Stimulated activated naive CD8-positive, alpha-beta T cell treated with anti-CD3 and anti-CD28 coated beads, Interleukin-15, Interleukin-2, amounts not matched to agents 100 ng/mL and 50 ng/mL, for 24 hours (primary cell): ENCODE measurements around the gene MBNL2.
"Not testable (repeated sequence)": the region's sequence is repeated elsewhere in the genome, so short reads cannot be mapped to it uniquely, and the experiment has no call there.

Experiments used
- H3K27ac Mint-ChIP-seq: one replicate; pipeline ENCODE4 v1.8.0; 2021; ENCODE audit warnings: mild to moderate bottlenecking, mixed read lengths
- H3K27me3 Mint-ChIP-seq: one replicate; pipeline ENCODE4 v1.8.0; 2021; ENCODE audit warnings: mixed read lengths
- H3K36me3 Mint-ChIP-seq: one replicate; pipeline ENCODE4 v1.8.0; 2021; ENCODE audit warnings: low read depth, mixed read lengths
- H3K4me1 Mint-ChIP-seq: one replicate; pipeline ENCODE4 v1.8.0; 2021; ENCODE audit warnings: low read depth, mixed read lengths
- H3K4me3 Mint-ChIP-seq: one replicate; pipeline ENCODE4 v1.8.0; 2021; ENCODE audit warnings: mild to moderate bottlenecking, mixed read lengths
- H3K9me3 Mint-ChIP-seq: one replicate; pipeline ENCODE4 v1.8.0; 2021; ENCODE audit warnings: mixed read lengths

The MBNL2 gene

DNA sequence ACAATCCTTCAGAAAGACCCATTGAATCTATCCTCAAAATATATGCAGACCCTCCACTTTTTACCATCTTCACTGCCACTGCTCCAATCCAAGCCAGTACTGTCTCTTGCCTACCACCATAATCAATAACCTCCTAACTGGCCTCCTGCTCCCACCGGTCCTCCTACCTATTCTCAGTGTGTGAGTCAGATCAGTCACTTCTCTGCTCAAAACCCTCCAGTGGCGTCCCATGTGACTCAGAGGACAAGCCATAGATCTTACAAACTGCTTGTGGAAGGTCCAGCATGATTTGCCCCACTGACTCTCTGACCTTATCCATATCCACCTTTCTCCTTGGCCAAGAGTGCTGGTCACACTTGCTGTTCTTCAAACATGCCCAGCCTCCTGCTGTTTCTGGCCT, 23.4 kb upstream of the MBNL2 start:
- Mint-ChIP-seq H3K9me3 (peaks cover 8% of the 10 kb centered on the region), H3K27ac (peak overlapping the region; percentile 9), H3K36me3 (no peaks in the 10 kb centered on the region), H3K4me1 (peaks cover 4% of the 10 kb centered on the region), H3K4me3 (no peak overlapping the region), H3K27me3 (peaks cover 22% of the 10 kb centered on the region)

- Mint-ChIP-seq H3K4me1 (peaks cover 4% of the 10 kb centered on the region), H3K27ac (no peak overlapping the region), H3K4me3 (no peak overlapping the region), H3K9me3 (peaks cover 8% of the 10 kb centered on the region), H3K27me3 (peaks cover 22% of the 10 kb centered on the region), H3K36me3 (no peaks in the 10 kb centered on the region)
Measured at GRCh38 chr13:97199451-97199850, 22.7 kb upstream of the MBNL2 start.

DNA sequence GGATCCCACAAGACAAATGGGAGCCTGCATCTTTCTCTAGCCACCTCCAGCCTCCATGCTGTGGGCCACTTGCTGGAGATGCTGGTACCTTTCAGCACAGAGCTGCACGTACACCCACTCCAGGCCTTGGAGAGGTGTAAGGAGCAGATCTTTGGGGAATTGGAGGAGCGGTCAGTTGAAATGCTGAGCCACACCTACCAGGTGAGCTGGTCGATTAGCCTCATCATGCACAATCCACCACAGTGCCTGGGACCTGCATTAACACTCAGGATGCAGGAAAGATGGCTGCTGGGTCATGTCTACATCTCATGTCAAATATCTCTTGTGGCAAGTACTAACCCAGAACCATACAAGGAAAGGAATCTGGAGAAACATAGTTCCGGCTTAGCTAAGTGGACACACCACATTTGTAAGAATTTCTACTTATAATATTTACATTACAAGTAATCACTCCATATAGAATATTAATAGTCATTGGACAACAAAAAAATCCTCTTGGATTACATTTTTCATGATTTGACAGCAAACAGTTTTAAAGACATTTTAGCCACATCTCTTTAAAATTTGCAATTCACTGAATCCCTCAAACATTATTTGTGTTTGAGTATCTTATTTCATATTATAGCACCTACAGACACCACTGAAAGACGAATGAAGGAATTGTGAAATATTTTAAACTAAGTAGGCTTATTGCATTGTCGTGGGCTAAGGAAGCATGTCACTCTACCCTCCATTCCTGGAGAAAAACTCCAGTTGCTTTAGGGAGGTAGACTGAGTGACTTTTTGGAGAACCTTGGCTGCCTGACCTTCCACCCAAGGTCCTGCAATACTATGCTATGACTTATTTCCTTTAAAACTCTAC, 21.8 kb upstream of the MBNL2 start:
- H3K4me1 Mint-ChIP-seq: peaks cover 4% of the 10 kb centered on the region
- H3K4me3 Mint-ChIP-seq: no peak overlapping the region
- no peak overlapping the region for H3K27ac Mint-ChIP-seq
- peaks cover 8% of the 10 kb centered on the region for H3K9me3 Mint-ChIP-seq
- no peaks in the 10 kb centered on the region for H3K36me3 Mint-ChIP-seq
- H3K27me3 Mint-ChIP-seq: peaks cover 22% of the 10 kb centered on the region

GRCh38 chr13:97202761-97203160, 19.4 kb upstream of the MBNL2 start:
- Mint-ChIP-seq H3K36me3 (no peaks in the 10 kb centered on the region), H3K27ac (no peak overlapping the region), H3K9me3 (peaks cover 8% of the 10 kb centered on the region), H3K4me3 (no peak overlapping the region), H3K27me3 (peaks cover 24% of the 10 kb centered on the region), H3K4me1 (peaks cover 4% of the 10 kb centered on the region)

- Mint-ChIP-seq H3K36me3 (no peaks in the 10 kb centered on the region), H3K27me3 (peaks cover 16% of the 10 kb centered on the region), H3K9me3 (no peaks in the 10 kb centered on the region), H3K4me1 (peaks cover 11% of the 10 kb centered on the region), H3K27ac (no peak overlapping the region), H3K4me3 (no peak overlapping the region)
Measured at GRCh38 chr13:97205465-97205864, 16.7 kb upstream of the MBNL2 start.

DNA sequence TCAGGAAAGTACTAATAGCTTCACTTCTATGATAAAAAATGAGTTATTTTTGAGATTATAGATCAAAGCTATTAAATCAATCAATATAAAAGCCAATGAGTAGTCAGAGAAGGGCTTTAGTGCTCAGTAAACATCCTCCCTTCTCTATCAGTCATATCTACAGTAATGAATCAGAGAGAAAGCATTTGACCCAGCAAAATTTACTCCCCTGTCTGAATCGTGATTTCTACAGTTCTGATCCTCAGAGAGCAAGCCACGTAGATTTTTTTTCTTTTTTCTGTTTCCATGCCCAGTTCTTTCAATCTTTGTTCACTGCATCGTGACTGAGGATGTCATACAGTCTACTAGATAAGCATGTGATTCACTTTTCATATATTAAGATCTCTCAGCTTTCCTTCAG, 16.2 kb upstream of the MBNL2 start:
- H3K27ac Mint-ChIP-seq: no peak overlapping the region
- H3K27me3 Mint-ChIP-seq: peaks cover 15% of the 10 kb centered on the region
- H3K4me1 Mint-ChIP-seq: peaks cover 16% of the 10 kb centered on the region
- no peaks in the 10 kb centered on the region for H3K9me3 Mint-ChIP-seq
- no peak overlapping the region for H3K4me3 Mint-ChIP-seq
- no peaks in the 10 kb centered on the region for H3K36me3 Mint-ChIP-seq

DNA sequence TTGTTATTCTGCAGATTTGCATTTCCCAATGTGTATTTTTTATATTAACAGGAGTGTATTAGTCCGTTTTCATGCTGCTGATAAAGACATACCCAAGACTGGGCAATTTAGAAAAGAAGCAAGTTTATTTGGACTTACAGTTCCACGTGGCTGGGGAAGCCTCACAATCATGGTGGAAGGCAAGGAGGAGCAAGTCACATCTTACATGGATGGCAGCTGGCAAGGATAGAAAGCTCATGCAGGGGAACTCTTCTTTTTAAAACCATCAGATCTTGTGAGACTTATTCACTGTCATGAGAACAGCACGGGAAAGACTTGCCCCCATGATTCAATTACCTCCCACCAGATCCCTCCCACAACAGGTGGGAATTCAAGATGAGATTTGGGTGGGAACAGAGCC, 14.9 kb upstream of the MBNL2 start:
- H3K9me3 Mint-ChIP-seq, H3K36me3 Mint-ChIP-seq, H3K4me3 Mint-ChIP-seq, H3K27ac Mint-ChIP-seq, H3K27me3 Mint-ChIP-seq: not testable (repeated sequence)
- peaks cover 20% of the 10 kb centered on the region for H3K4me1 Mint-ChIP-seq

DNA sequence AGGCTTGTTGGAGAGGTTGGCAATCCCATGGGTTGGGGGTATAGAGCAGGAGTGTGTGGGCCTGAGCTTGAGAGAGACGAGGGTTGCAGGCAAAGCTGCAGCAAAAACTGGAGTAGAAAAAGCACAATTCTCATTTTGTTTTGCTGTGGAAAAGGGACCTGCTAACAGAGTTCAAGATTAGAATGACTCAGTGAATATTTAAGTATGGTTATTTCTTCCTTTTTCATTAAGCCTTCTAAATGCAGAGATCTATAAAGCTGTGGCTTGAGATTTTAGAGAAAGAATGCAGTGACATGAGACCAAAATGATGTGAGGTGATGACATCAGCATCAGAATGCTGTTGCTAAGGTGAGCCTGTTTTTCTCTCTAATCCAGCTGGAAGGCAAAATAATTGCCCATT, 10.8 kb upstream of the MBNL2 start:
- no peak overlapping the region for H3K27ac Mint-ChIP-seq
- no peaks in the 10 kb centered on the region for H3K36me3 Mint-ChIP-seq
- H3K4me1 Mint-ChIP-seq: peaks cover 44% of the 10 kb centered on the region
- no peak overlapping the region for H3K4me3 Mint-ChIP-seq
- H3K27me3 Mint-ChIP-seq: peaks cover 2% of the 10 kb centered on the region
- H3K9me3 Mint-ChIP-seq: no peaks in the 10 kb centered on the region

DNA sequence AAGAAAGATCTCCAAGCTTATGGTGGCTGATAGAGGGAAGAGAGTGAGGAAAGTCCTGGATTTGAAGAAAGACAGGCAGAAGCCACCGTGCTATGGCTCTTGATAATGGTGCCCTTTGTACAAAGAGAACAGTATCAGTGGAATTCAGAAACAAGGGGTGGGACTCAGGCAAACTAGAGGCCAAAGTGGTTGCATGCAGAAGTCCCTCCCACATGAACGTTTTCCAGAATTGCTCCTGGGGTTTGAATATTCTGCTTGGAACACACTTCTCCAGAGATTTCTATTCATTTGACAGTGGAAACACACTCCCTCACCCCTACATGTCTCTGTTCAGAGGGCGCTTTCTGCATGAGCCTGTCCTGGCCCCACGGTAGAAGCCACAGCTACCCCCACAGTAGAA, 10.1 kb upstream of the MBNL2 start:
- no peak overlapping the region for H3K4me3 Mint-ChIP-seq
- no peaks in the 10 kb centered on the region for H3K36me3 Mint-ChIP-seq
- H3K27ac Mint-ChIP-seq: no peak overlapping the region
- H3K27me3 Mint-ChIP-seq: peaks cover 2% of the 10 kb centered on the region
- no peaks in the 10 kb centered on the region for H3K9me3 Mint-ChIP-seq
- peaks cover 44% of the 10 kb centered on the region for H3K4me1 Mint-ChIP-seq

GRCh38 chr13:97212601-97213040, 9.5 kb upstream of the MBNL2 start:
- Mint-ChIP-seq H3K27ac (peak overlapping the region; percentile 2), H3K4me1 (peaks cover 44% of the 10 kb centered on the region), H3K9me3 (no peaks in the 10 kb centered on the region), H3K4me3 (no peak overlapping the region), H3K36me3 (no peaks in the 10 kb centered on the region), H3K27me3 (peaks cover 2% of the 10 kb centered on the region)

DNA sequence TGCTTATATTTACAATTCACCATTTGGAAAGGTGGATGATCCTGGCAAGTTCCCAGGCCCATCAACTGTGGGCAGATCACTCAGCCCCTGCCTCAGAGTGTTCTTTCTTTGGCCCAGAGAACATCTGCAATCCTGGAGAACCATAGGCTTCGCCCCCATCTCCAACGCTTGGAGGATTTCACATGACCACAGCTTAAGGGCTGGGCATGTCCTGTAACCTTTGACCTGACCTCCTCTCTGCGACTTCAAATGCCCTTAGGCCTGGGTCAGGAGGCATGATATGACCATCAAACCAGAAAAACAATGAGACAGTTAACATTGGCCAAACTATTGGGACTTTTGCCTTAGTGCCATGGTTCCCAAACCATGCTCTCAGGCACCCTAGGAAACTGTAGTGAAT, 7.2 kb upstream of the MBNL2 start:
- H3K4me1 Mint-ChIP-seq: peaks cover 38% of the 10 kb centered on the region
- no peaks in the 10 kb centered on the region for H3K36me3 Mint-ChIP-seq
- H3K9me3 Mint-ChIP-seq: no peaks in the 10 kb centered on the region
- H3K27me3 Mint-ChIP-seq: no peaks in the 10 kb centered on the region
- no peak overlapping the region for H3K4me3 Mint-ChIP-seq
- H3K27ac Mint-ChIP-seq: no peak overlapping the region

- peaks cover 36% of the 10 kb centered on the region for H3K4me1 Mint-ChIP-seq
- no peak overlapping the region for H3K27ac Mint-ChIP-seq
- H3K4me3 Mint-ChIP-seq: no peak overlapping the region
- no peaks in the 10 kb centered on the region for H3K27me3 Mint-ChIP-seq
- H3K36me3 Mint-ChIP-seq: no peaks in the 10 kb centered on the region
- no peaks in the 10 kb centered on the region for H3K9me3 Mint-ChIP-seq
Measured at GRCh38 chr13:97215325-97215724, 6.8 kb upstream of the MBNL2 start.

GRCh38 chr13:97219226-97219625, 2.9 kb upstream of the MBNL2 start:
- H3K36me3 Mint-ChIP-seq: no peaks in the 10 kb centered on the region
- H3K4me1 Mint-ChIP-seq: peaks cover 35% of the 10 kb centered on the region
- no peak overlapping the region for H3K27ac Mint-ChIP-seq

GRCh38 chr13:97220151-97220900, 1.8 kb upstream of the MBNL2 start:
- no peaks in the 10 kb centered on the region for H3K9me3 Mint-ChIP-seq
- H3K27ac Mint-ChIP-seq: peak overlapping the region; percentile 38
- no peak overlapping the region for H3K4me3 Mint-ChIP-seq
- H3K27me3 Mint-ChIP-seq: no peaks in the 10 kb centered on the region
- H3K4me1 Mint-ChIP-seq: peaks cover 37% of the 10 kb centered on the region
- H3K36me3 Mint-ChIP-seq: no peaks in the 10 kb centered on the region

More at GRCh38 chr13:97219226-97219625, 2.9 kb upstream of the MBNL2 start:
- H3K9me3 Mint-ChIP-seq: no peaks in the 10 kb centered on the region
- no peaks in the 10 kb centered on the region for H3K27me3 Mint-ChIP-seq
- no peak overlapping the region for H3K4me3 Mint-ChIP-seq

DNA sequence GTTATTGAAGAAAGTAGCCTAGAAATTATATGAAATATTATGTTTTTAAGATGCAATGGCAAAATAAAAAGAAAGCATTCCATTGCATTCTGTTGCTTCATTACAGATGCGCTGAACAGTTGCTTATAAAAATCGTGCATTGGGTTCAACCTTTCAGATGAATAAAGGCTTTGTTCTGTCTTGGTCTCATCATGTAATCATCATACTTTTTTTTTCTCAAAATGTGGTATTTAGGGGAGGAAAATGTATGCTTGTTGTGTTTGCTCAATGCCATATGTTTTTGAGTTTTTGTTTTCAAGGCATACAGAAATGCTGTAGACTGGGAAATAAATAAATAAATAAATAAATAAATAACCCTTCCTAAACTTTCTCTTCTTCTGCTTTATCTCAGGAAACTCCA, 1.1 kb upstream of the MBNL2 start:
- Mint-ChIP-seq H3K36me3 (no peaks in the 10 kb centered on the region), H3K9me3 (no peaks in the 10 kb centered on the region), H3K27me3 (no peaks in the 10 kb centered on the region), H3K27ac (peak overlapping the region; percentile 33), H3K4me3 (no peak overlapping the region), H3K4me1 (peaks cover 38% of the 10 kb centered on the region)
